HepG2 (cell line): Measurements from ENCODE around the gene DGKG. TPM values are rescaled to one million over a fixed set of nuclear protein-coding genes. Genes with fewer than 3 reads are reported as not detected.

Experiments used
- ATAC-seq: fragments of 200-7000 bp; cut with Tn5 transposase; 3 replicates; pipeline ENCODE4 v1.9.1; 2020; ENCODE audit warnings: mild to moderate bottlenecking, moderate library complexity
- BruUV-seq: library from RNA; stranded (reverse); fragments of 400-500 nt; replicated peaks from 2 replicates; lab custom pipeline; 2021; lab: Mats Ljungman, UMichigan
- CTCF ChIA-PET: fragments of 300-600 bp; formaldehyde crosslinking; extraction: SDS; loops from one replicate; lab custom pipeline; 2021; ENCODE audit warnings: low total read pairs, inconsistent platforms, low intra/inter-chr PET ratio; lab: Yijun Ruan, JAX
- POLR2A ChIA-PET: fragments of 350-600 bp; sonication (Branson Sonifier 250); formaldehyde crosslinking; loops from one replicate; lab custom pipeline; 2020; ENCODE audit warnings: antibody characterized with exemption, inconsistent platforms; lab: Yijun Ruan, JAX
- DNase-seq: peaks from one replicate; pipeline ENCODE4 v3.0.0-alpha.2; 2015; ENCODE audit warnings: low spot score
- FAIRE-seq: peaks from 3 replicates; lab custom pipeline; 2011; peaks lifted over from hg19 to GRCh38; lab: Jason Lieb, UNC
- H2AFZ ChIP-seq: one replicate; pipeline ENCODE4 v1.6.1; 2011; ENCODE audit warnings: low read length, inconsistent platforms
- H3K27ac ChIP-seq: fragments of 300-600 bp; 3 replicates; pipeline ENCODE4 v1.8.0; 2011; ENCODE audit warnings: mixed run types, mild to moderate bottlenecking, mixed read lengths, low read length, inconsistent platforms; ENCODE audit not compliant: insufficient read depth; ENCODE audit errors: extremely low read length
- H3K27me3 ChIP-seq, 2 experiments: fragments of 200-600 bp in 1 of 2; 2 replicates in 1 of 2; 3 replicates in 1 of 2; pipeline versions ENCODE4 v1.6.0 to v1.8.0; 2011; ENCODE audit warnings: low read length in 2 of 2, mild to moderate bottlenecking in 2 of 2, moderate library complexity in 2 of 2, inconsistent platforms in 1 of 2; ENCODE audit not compliant: insufficient read depth in 2 of 2, control insufficient read depth in 1 of 2
- H3K36me3 ChIP-seq, 2 experiments: fragments of 200-600 bp in 1 of 2; replicated peaks in 1 of 2; 2 replicates in 1 of 2; 3 replicates in 1 of 2; pipeline versions ENCODE4 v1.5.1 to v1.8.0; 2011; ENCODE audit warnings: low read length in 2 of 2, inconsistent platforms in 1 of 2; ENCODE audit not compliant: insufficient read depth in 2 of 2, control insufficient read depth in 1 of 2
- H3K4me1 ChIP-seq: 2 replicates; pipeline ENCODE4 v1.5.1; 2012; ENCODE audit warnings: low read length, inconsistent platforms; ENCODE audit not compliant: insufficient read depth
- H3K4me2 ChIP-seq: 2 replicates; pipeline ENCODE4 v1.6.0; 2011; ENCODE audit warnings: low read depth, low read length, inconsistent platforms
- H3K4me3 ChIP-seq, 3 experiments: fragments of 200-600 bp in 1 of 3; sonication (generic), shearing (Covaris generic) in 1 of 3; replicated peaks in 1 of 3; 2 replicates each; pipeline ENCODE4 v1.5.1; 2011 to 2016; ENCODE audit warnings: low read length in 3 of 3, inconsistent platforms in 2 of 3, low read depth in 2 of 3, mild to moderate bottlenecking in 2 of 3, control low read depth in 1 of 3, mixed read lengths in 1 of 3; ENCODE audit not compliant: insufficient read depth in 1 of 3
- H3K79me2 ChIP-seq: one replicate; pipeline ENCODE4 v1.6.1; 2011; ENCODE audit warnings: low read length, inconsistent platforms; ENCODE audit not compliant: insufficient read depth
- H3K9ac ChIP-seq: 2 replicates; pipeline ENCODE4 v1.6.0; 2011; ENCODE audit warnings: mild to moderate bottlenecking, low read depth, low read length, inconsistent platforms; ENCODE audit not compliant: insufficient read depth
- H3K9me3 ChIP-seq: 2 replicates; pipeline ENCODE4 v1.5.1; 2012; ENCODE audit warnings: mild to moderate bottlenecking, low read length
- H4K20me1 ChIP-seq: 2 replicates; pipeline ENCODE4 v1.6.0; 2011; ENCODE audit warnings: inconsistent platforms, mild to moderate bottlenecking, low read length, moderate library complexity; ENCODE audit not compliant: insufficient read depth
- ARHGAP35 ChIP-seq: sonication (generic); formaldehyde crosslinking; IDR thresholded peaks from 2 replicates; pipeline ENCODE4 v1.9.0; 2022; ENCODE audit warnings: mild to moderate bottlenecking, inconsistent platforms, moderate library complexity, missing genetic modification reagents, borderline replicate concordance
- CC2D1A ChIP-seq: sonication (generic); formaldehyde crosslinking; IDR thresholded peaks from 2 replicates; pipeline ENCODE4 v1.8.1; 2023; ENCODE audit warnings: mild to moderate bottlenecking, missing genetic modification reagents
- CENPX ChIP-seq: sonication (generic); formaldehyde crosslinking; IDR thresholded peaks from 2 replicates; pipeline ENCODE4 v1.9.0; 2021; ENCODE audit warnings: mild to moderate bottlenecking, missing genetic modification reagents, moderate library complexity
- FIP1L1 ChIP-seq: fragments of 200-400 bp; formaldehyde crosslinking; IDR thresholded peaks from 2 replicates; pipeline ENCODE4 v1.6.1; 2018; ENCODE audit warnings: low read depth, mild to moderate bottlenecking, low read length, moderate library complexity, borderline replicate concordance; ENCODE audit not compliant: insufficient read depth
- HOXA7 ChIP-seq: sonication (generic); formaldehyde crosslinking; IDR thresholded peaks from 2 replicates; pipeline ENCODE4 v1.8.1; 2022; ENCODE audit warnings: mild to moderate bottlenecking, missing genetic modification reagents, moderate library complexity
- KDM5A ChIP-seq: fragments of 200-600 bp; sonication (generic); IDR thresholded peaks from 2 replicates; pipeline ENCODE4 v1.7.0; 2018; ENCODE audit warnings: antibody characterized with exemption, mild to moderate bottlenecking, low read length, borderline replicate concordance
- NR2F6 ChIP-seq, 2 experiments: IDR thresholded peaks; 2 replicates each; pipeline ENCODE4 v1.6.1; 2016; ENCODE audit warnings: antibody characterized with exemption in 1 of 2, mild to moderate bottlenecking in 1 of 2
- RARG ChIP-seq: sonication (generic); formaldehyde crosslinking; IDR thresholded peaks from 2 replicates; pipeline ENCODE4 v1.4.0; 2020; ENCODE audit warnings: low read depth, mild to moderate bottlenecking, missing genetic modification reagents
- SAP130 ChIP-seq: IDR thresholded peaks from 2 replicates; pipeline ENCODE4 v1.6.1; 2016; ENCODE audit warnings: low read depth
- SP140L ChIP-seq: sonication (generic); formaldehyde crosslinking; IDR thresholded peaks from 2 replicates; pipeline ENCODE4 v1.4.0; 2020; ENCODE audit warnings: missing genetic modification reagents, borderline replicate concordance
- ZBTB38 ChIP-seq: sonication (generic); formaldehyde crosslinking; IDR thresholded peaks from 2 replicates; pipeline ENCODE4 v1.5.1; 2020; ENCODE audit warnings: mild to moderate bottlenecking, missing genetic modification reagents
- ZNF382 ChIP-seq: sonication (generic); formaldehyde crosslinking; IDR thresholded peaks from 2 replicates; pipeline ENCODE4 v1.5.0; 2020; ENCODE audit warnings: missing genetic modification reagents, mild to moderate bottlenecking, borderline replicate concordance
- ZNF879 ChIP-seq: sonication (generic); formaldehyde crosslinking; IDR thresholded peaks from 2 replicates; pipeline ENCODE4 v1.8.1; 2023; ENCODE audit warnings: missing genetic modification reagents
- WGBS: methylation state at CpG from one replicate; pipeline ENCODE4 v1.1.6; 2017; ENCODE audit warnings: low lambda C conversion rate; 5-methylcytosine and 5-hydroxymethylcytosine counted together
- in situ Hi-C: cut with HindIII; loops from 2 replicates; pipeline ENCODE4 v1.10.0; 2017; ENCODE audit warnings: low pct_unique_long_range_greater_than_20kb; ENCODE audit not compliant: extremely low pct_ligation_motif_present
- intact Hi-C: fragments of 100-400 bp; cut with micrococcal nuclease; formaldehyde crosslinking; loops from one replicate; pipeline ENCODE4 v1.10.0; 2022; ENCODE audit not compliant: unreplicated experiment
- polyA plus RNA-seq, 8 experiments: library from polyadenylated mRNA; depleted of rRNA in 3 of 8; stranded (reverse) in 7 of 8; unstranded in 1 of 8; fragments of >200 nt; fragmentation: Illumina TruSeq in 4 of 8; extraction: Trizol in 4 of 8; gene quantifications; 2 replicates each; pipeline versions ENCODE4 v1.2.1 to v1.2.3, GENCODE V29; 2011 to 2016; ENCODE audit warnings: low read depth in 4 of 8, missing spikeins in 1 of 8, mixed read lengths in 1 of 8; ENCODE audit not compliant: insufficient read depth in 1 of 8
- total RNA-seq, 5 experiments: library from RNA; depleted of rRNA; stranded (reverse); fragments of >200 nt; fragmentation: Illumina TruSeq; extraction: Trizol; gene quantifications; 2 replicates each; pipeline ENCODE4 v1.2.3, GENCODE V29; 2016; ENCODE audit warnings: low read depth in 1 of 5
- TF ChIP-seq, protein P1 (sequence below): sonication (generic); formaldehyde crosslinking; IDR thresholded peaks from 2 replicates; pipeline ENCODE4 v1.9.0; 2022; ENCODE audit warnings: low read depth, missing genetic modification reagents
- TF ChIP-seq, protein P2 (sequence below): sonication (generic); formaldehyde crosslinking; IDR thresholded peaks from 2 replicates; pipeline ENCODE4 v1.4.0; 2020; ENCODE audit warnings: missing genetic modification reagents

DGKG gene
- total and polyA plus RNA-seq, 2 of the 13 experiments (the other 11 are each of a cell fraction or from before 2014, with no cell fraction given), result 3.8 to 6.2 TPM

DNA sequence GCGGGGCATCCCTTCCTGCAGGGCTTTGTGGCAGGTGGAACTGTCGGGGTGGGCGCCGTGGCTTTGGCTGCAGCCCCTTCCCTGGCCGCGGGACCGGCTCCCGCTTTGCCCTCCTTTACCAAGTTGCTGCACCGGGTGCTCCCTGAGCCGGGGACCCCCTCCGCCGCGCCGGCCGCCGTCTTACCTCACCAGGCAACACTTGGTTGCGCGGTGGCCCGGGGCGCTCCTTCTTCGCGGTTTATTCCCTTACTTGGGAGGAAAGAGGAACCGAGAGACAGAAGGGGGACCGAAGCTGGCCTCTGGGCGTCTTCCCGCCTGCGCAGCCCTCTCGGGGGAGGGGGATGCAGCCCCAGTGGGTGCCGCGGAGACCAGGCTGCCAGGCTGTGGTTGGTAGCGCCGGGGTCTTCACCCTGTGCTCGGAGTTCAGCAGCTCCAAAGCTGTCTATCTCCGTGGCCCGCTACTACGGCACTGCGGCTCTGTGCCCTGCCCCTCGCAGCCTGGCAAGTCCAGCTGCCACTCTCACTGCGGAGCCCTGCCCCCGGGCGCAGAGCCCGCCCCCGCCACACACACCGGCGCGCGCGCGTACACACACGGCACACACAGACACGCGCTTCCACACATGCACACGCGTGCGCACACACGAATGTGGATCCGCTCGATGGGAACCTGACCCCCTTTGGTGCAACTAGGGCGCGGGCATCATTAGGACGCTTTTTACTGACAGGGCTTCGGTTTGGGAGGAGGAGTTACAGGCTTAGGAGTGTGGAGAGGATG, at the start of gene DGKG (continued):
- TF ChIP-seq ZNF382 (CRISPR knock-in tag), result no peak
- TF ChIP-seq FIP1L1, result no peak

DNA sequence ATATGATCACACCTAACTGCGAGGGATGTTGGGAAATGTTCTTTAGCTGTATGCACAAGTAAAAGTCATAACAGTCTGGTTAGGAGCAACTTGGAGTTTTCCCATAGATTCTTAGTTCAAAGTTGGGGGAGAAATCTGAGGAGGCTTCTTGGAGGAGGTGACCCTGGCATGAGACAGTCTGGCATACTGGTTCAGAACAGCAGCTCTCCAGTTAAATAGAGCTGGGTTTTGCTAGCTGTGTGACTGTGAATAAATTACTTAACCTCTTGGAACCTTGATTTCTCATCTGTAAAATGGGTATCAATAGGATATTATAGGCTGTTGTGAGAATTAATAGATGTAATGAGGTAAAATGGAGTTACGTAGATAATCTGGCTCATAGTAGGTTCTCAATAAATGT, 49.1 kb upstream of the DGKG start:
- Histone ChIP-seq H3K27ac (no peak overlapping the region), H3K4me2 (no peak overlapping the region), H3K27me3 (peaks cover 0 to 28% of the 10 kb centered on the region in 2 experiments; a peak in 4 of 5 replicates), H4K20me1 (no peaks in the 10 kb centered on the region), H3K36me3 (no peaks in the 10 kb centered on the region), H3K4me1 (peaks cover 11% of the 10 kb centered on the region), H3K9ac (no peak overlapping the region), H3K4me3 (no peak overlapping the region)
- ATAC-seq (no peak), DNase-seq (no peak), FAIRE-seq (no peak)
- CTCF ChIA-PET, result no interaction called here
- intact Hi-C loops, result no loop called here
- 44% methylated on average over 2 of the region's 2 CpGs for WGBS
- TF ChIP-seq ZNF879 (CRISPR knock-in tag), result no peak
- TF ChIP-seq KDM5A, result no peak
- no peak for TF ChIP-seq ZNF382 (CRISPR knock-in tag)
- no peak for TF ChIP-seq ARHGAP35 (CRISPR knock-in tag)
- TF ChIP-seq NR2F6 (IDR thresholded peaks at IDR 0.05), result no peak
- TF ChIP-seq NR2F6 (CRISPR knock-in tag; IDR thresholded peaks at IDR 0.05), result no peak
- no peak for TF ChIP-seq SP140L (CRISPR knock-in tag)
- no peak for TF ChIP-seq RARG (CRISPR knock-in tag)
- TF ChIP-seq, protein P1, sequence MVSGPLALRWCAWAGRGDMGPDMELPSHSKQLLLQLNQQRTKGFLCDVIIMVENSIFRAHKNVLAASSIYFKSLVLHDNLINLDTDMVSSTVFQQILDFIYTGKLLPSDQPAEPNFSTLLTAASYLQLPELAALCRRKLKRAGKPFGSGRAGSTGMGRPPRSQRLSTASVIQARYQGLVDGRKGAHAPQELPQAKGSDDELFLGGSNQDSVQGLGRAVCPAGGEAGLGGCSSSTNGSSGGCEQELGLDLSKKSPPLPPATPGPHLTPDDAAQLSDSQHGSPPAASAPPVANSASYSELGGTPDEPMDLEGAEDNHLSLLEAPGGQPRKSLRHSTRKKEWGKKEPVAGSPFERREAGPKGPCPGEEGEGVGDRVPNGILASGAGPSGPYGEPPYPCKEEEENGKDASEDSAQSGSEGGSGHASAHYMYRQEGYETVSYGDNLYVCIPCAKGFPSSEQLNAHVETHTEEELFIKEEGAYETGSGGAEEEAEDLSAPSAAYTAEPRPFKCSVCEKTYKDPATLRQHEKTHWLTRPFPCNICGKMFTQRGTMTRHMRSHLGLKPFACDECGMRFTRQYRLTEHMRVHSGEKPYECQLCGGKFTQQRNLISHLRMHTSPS (CRISPR knock-in tag), result no peak
- TF ChIP-seq, protein P2, sequence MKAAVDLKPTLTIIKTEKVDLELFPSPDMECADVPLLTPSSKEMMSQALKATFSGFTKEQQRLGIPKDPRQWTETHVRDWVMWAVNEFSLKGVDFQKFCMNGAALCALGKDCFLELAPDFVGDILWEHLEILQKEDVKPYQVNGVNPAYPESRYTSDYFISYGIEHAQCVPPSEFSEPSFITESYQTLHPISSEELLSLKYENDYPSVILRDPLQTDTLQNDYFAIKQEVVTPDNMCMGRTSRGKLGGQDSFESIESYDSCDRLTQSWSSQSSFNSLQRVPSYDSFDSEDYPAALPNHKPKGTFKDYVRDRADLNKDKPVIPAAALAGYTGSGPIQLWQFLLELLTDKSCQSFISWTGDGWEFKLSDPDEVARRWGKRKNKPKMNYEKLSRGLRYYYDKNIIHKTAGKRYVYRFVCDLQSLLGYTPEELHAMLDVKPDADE (CRISPR knock-in tag), result no peak
- no peak for TF ChIP-seq CENPX (CRISPR knock-in tag)
- no peak for TF ChIP-seq HOXA7 (CRISPR knock-in tag)
- TF ChIP-seq SAP130, result no peak
- no peak for TF ChIP-seq CC2D1A (CRISPR knock-in tag)
- no peak for TF ChIP-seq ZBTB38 (CRISPR knock-in tag)
- TF ChIP-seq, all 625 proteins: peak for 0
- BruUV-seq, result no TSS peak
- Histone ChIP-seq H3K9me3 (no peaks in the 10 kb centered on the region), H2AFZ (no peak overlapping the region), H3K79me2 (no peaks in the 10 kb centered on the region)
- POLR2A ChIA-PET, result no interaction called here
- in situ Hi-C loops, result no loop called here
